T-helper 9 cell (primary cell): Measurements from ENCODE around the gene C19orf38.

Experiments
- DNase-seq: peaks from one replicate; pipeline ENCODE4 v3.0.0-alpha.2; 2020

The C19orf38 gene

GRCh38 chr19:10881403-10882107 lies 33.3 kb downstream of the C19orf38 start:
- no peak for DNase-seq

DNA sequence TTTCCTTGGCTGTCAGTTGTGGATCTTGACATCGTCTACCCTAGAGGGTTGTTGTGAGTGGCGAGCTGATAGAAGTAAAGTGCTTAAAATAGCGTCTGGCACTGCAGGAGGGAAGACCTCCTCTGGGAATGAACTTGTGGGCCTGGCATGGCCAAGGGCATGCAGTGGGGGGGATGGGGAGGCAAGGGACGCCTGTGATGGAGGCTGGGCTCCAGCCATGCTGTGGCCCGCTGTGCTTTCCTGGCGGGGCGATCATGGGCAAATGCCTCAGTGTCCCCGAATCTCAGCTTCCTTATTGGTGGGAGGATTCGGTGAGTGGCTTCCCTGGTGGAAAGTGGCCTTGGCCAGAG lies 33.9 kb downstream of the C19orf38 start:
- no peak for DNase-seq

GRCh38 chr19:10884274-10884673 lies 36.1 kb downstream of the C19orf38 start:
- DNase-seq = no peak

DNA sequence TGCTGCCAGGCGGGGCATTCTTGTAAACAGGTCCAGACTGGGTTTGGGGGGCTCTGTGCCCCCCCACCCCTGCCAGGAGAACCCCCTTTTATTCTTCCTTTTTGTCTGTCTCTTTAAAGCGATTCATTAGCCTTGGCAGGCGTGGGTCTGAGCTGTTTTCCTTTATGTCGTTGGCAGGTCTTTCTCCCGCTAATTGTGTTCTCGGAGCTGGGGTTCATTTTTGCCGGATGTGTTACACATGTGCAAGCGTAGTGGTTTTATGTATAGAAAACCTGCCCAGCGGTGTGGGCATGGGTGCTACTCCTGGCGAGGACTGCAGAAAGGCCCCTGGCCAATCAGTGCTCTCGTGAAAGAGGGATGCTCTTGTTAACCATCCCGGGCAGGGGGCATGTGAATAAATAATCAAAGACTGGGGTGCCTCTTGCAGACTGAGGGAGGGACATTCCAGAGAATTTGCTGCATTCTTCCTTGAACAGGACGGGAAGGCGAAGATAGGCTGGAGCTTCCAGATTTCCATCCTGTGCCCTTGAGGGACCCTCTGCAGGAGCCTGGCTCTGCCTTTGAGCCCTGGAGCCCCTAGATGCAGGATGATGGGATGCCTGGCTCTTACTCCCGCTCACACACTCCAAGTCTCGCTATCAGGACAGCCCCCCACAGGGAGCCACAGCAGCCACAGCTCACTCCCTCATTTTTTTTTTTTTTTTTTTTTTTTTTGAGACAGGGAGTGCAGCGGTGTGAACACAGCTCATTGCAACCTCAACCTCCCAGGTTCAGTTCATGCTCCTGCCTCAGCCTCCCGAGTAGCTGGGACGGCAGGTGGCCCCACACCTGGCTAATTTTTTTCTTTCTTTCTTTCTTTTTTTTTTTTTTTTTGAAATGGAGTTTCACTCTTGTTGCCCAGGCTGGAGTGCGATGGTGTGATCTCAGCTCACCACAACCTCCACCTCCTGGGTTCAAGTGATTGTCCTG lies 37.3 kb downstream of the C19orf38 start:
- no peak for DNase-seq

DNA sequence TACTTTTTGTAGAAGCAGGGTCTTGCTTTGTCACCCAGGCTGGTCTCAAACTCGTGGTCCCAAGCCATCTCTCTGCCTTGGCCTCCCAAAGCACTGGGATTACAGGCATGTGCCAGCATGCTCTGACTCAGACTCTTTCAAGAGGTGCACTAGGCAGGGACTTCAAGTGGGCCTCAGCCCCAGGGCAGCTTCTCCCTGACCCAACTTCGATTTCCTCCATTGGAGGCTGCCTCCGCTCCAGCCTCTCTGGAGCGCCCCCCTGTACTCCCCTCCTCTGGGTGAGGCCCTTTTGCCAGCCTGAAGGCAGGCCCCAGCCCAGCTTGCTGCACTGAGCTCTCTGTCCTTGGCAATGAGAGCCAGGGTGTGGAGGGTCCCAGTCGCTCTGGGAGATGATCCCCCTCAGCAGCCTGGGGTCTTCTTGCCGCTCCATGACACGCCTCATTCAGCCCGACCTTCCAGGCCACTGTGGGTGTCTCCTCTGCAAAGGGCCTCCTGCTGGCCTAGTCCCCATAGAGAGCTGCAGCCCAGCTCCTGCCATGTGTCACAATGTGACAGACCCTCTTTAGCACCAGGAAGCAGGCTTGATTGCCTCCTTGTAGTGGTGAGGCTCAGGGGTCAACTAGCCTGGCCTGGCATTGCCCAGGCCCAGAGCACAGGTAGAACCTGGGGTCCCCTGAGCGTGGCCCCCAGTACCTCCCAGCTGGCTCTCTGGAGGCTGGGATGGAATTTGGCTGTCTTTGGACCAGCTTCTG lies 39.6 kb downstream of the C19orf38 start:
- no peak for DNase-seq

DNA sequence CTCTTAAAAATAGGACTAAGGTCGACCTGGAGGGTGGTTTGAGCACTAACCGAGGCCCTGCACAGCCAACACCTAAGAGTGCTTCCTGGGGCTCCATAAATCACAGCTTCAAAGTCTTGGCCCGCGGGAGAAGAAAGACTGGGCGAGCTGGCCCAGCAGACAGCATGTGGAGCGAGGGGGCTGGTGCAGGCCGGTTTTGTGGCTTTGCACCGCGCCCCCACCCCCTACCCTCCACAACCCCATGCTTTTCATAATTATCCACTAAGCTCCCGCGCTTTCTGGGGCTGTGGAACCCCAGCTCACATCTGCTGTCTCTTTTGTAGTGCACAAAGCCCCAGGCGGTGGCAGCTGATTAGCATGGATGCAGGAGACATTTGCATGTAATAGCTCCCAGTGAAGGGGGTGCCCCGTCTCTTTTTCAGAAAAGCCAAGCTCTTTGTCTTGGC lies 40.2 kb downstream of the C19orf38 start:
- no peak for DNase-seq

DNA sequence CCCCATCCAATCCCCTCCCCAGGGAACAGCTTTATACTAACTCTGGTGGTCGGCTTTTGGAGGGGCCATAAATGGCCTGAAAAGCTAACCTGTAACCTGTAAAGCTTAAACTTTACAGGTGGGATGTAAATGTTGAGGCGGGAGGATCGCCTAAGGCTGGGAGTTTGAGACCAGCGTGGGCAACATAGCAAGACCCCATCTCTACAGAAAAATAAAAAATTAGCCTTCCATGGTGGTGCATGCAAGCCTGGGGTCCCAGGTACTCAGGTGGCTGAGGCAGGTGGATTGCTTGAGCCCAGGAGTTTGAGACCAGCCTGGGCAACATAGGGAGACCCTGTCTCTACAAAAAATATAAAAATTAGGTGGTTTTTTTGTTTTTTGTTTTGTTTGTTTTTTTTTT lies 41.7 kb downstream of the C19orf38 start:
- DNase-seq = no peak

DNA sequence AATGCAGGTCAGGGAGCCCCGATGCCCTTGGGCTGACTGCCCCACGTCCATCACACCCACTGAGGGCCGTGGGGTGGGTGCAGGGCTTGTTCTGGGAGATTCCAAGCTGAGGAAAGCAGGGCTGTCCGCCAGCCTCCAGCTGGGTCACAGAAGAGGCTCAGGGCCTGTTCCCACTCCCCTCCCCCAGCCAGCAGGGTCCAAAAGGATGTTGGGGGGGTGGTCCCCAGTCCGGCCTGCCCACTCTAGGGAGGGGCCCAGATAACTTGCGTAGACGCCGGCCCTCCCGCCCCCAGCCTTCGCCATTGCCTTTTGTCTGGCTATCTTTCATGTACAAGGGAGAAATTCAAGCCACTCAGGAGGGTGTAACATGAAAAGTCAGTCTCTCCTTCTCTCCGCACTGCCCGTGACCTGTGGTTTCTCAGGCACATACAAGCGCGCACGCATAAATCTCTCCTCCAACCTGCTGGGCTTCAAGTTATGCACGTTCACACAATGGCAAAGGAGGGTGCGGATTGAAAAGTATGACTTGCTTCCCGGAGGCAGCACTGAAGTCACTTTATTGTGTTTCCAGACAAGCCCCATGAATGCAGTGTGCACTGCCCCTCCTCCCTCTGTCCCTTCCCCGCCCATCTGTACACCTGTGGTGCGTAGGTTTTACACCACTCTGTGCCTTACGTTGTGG lies 43.3 kb downstream of the C19orf38 start:
- DNase-seq = no peak

GRCh38 chr19:10892256-10892655 lies 44.0 kb downstream of the C19orf38 start:
- no peak for DNase-seq

DNA sequence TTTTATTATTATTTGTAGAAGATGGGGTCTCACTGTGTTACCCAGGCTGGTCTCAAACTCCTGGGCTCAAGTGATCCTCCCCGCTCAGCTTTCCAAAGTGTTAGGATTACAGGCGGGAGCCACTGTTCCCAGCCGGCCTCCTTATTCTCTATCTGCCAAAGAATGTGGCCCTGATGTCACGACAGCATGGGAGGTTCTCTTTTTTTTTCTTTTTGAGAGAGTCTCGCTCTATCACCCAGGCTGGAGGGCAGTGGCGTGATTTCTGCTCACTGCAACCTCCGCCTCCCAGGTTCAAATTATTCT lies 46.6 kb downstream of the C19orf38 start:
- DNase-seq = no peak

DNA sequence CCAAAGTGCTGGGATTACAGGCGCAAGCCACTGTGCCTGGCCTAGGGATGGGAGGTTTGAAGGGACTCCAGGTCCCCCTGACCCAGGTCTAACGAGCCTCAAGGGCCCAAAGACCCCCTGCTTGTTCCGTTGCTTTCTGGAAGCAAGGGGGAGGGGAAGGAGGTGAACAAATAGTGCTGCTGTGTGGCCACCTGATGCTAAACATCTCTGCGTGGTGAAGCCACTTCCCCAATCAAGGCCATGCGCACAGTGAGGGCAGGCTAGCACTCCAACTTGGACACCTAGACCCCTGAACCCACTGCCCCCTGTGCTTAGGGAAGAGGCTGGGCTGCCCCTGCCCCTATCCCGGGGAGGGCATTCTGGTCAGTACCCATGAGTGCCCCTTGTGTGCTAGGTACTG lies 47.1 kb downstream of the C19orf38 start:
- DNase-seq = no peak

GRCh38 chr19:10895920-10896319 lies 47.7 kb downstream of the C19orf38 start:
- no peak for DNase-seq

- DNase-seq = no peak
These were observed 48.8 kb downstream of the C19orf38 start for GRCh38 chr19:10896851-10897526.

- no peak for DNase-seq
These were observed 50.4 kb downstream of the C19orf38 start for GRCh38 chr19:10898633-10899032.

GRCh38 chr19:10899151-10899653 lies 51.0 kb downstream of the C19orf38 start:
- no peak for DNase-seq

- DNase-seq = no peak
These were observed 59.7 kb downstream of the C19orf38 start for GRCh38 chr19:10907925-10908324.

DNA sequence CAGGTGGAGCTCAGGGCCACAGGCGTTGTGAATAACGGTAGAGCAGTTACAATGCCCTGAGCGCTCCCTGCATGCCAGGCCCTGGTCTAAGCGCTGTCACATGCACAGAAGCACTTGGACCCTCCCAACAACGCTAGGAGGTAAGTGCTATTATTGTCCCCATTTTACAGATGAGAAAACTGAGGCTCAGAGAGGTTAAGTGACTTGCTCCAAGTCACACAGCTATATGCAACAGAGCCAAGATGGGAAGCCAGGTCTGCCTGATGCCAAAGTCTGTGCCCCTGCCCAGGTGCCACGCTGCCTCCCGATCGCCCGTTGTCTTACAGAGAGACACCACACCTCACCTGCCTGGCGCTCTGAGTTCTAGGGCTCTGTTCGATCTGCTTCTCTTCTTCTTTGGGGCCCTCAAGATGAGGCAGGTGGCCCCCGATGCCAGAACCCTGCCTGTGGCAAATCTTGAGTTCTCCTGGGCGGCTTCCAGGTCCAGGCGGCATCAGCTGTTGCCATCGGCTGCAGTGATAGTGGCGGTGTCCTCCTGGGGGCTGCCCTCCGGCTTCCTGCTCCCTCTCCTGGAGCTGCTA lies 60.3 kb downstream of the C19orf38 start:
- DNase-seq = no peak

DNA sequence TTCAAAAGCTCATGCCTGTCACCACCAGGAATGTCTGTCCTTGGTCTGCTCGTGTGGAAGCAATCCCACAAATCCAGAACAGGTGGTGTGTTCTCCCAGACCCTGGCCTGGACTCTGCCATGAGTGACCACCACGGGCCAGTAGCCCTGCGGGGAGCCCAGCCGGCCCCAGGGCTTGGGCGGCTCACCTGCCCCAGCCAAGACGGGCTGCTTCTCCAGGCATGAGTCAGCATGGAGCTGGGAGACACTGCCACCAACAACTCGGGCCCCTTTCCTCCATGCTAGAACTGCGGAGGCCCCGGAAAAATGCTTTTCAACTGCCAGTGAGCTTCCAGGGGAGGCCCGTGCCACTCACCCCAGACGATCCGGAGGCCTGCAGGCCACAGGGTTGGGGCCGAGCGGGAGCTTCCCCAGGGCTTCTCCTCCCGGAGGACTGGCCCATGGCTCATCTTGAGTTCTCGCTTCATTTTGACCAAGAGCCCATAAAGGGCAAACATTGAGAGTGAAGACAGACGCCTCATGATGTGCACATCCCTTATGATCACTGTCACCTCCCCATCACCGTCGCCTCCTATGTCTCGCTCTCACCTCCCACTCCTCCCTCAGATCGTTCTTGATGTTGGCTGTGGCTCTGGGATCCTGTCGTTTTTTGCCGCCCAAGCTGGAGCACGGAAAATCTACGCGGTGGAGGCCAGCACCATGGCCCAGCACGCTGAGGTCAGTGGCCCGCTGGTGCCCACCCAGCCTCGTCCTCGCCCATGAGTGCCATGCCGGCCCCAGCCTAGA lies 63.6 kb downstream of the C19orf38 start:
- DNase-seq = no peak

DNA sequence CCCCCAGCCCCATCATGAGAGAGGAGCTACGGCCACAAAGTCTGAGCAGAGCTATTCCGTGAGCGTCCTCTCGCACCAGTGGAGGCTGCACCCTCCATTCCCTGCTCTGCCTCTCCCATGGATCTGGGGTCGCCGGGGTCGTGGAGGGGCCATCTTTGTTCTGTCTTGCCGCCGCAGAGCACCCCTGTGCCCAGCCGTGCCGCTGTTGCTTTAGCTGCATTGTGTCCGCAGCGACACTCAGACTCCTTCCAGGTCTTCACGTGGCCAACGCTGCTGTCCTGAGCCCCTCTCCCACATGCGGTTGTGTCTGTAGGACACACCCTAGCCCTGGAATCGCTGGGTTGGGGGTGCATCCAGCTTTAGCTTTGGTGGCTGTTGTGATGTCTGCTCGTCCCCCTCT lies 64.4 kb downstream of the C19orf38 start:
- no peak for DNase-seq

GRCh38 chr19:10913716-10914340 lies 65.6 kb downstream of the C19orf38 start:
- DNase-seq = no peak
